ENCODE data around the gene CFL1. TPM values are rescaled to one million over a fixed set of nuclear protein-coding genes. Genes with fewer than 3 reads are reported as not detected.

Gene CFL1
- total and polyA plus RNA-seq, 10 of the 15 experiments (the other 5 are each of a cell fraction or from before 2014, with no cell fraction given), result 164 to 2,994 (median 1,500) TPM

GRCh38 chr11:65817835-65818680 is 39.9 kb downstream of the CFL1 start (continued):
- TF ChIP-seq NKRF (conservative IDR thresholded peaks at IDR 0.05), result peak; percentile 91
- TF ChIP-seq CREB1 (IDR thresholded peaks at IDR 0.05; ENCODE audit: low read depth), result peak; percentile 43; the same call in 1 of the 2 replicates
- peak; percentile 84; the same call in 1 of the 2 replicates for TF ChIP-seq ZNF592 (IDR thresholded peaks at IDR 0.05)
- TF ChIP-seq USF1 (IDR thresholded peaks at IDR 0.05; ENCODE audit: borderline replicate concordance, extremely low read length, insufficient read depth, low read depth, low read length), result peak; percentile 46
- TF ChIP-seq RAD51 (IDR thresholded peaks at IDR 0.05), result no peak
- no peak; the same call in 1 of the 2 replicates for TF ChIP-seq RB1 (IDR thresholded peaks at IDR 0.05; ENCODE audit: borderline replicate concordance)
- no peak for TF ChIP-seq E4F1 (IDR thresholded peaks at IDR 0.05; ENCODE audit: borderline replicate concordance, partially characterized antibody)
- no peak for TF ChIP-seq MTA2 (IDR thresholded peaks at IDR 0.05; ENCODE audit: low read depth)
- TF ChIP-seq ZSCAN29 (IDR thresholded peaks at IDR 0.05), result 0 out of 2 replicates have a peak, but pooled peaks have one; percentile 44
- TF ChIP-seq SMARCA5 (IDR thresholded peaks at IDR 0.05), result peak; percentile 98
- peak; percentile 25; the same call in 1 of the 2 replicates for TF ChIP-seq CREM (IDR thresholded peaks at IDR 0.05; ENCODE audit: low read depth)
- TF ChIP-seq NBN (IDR thresholded peaks at IDR 0.05), result 0 out of 2 replicates have a peak, but pooled peaks have one; percentile 12
- TF ChIP-seq ATF3 (IDR thresholded peaks at IDR 0.05; ENCODE audit: borderline replicate concordance, extremely low read depth, low read depth, low read length), result peak; percentile 47; the same call in 1 of the 2 replicates
- TF ChIP-seq MXI1 (IDR thresholded peaks at IDR 0.05; ENCODE audit: low read depth, low read length), result peak; percentile 26; the same call in 1 of the 2 replicates
- no peak for TF ChIP-seq SP1 (IDR thresholded peaks at IDR 0.05; ENCODE audit: low read depth, low read length)
- TF ChIP-seq NFYB (IDR thresholded peaks at IDR 0.05; ENCODE audit: insufficient read depth, low read depth, low read length), result no peak
- TF ChIP-seq CHD2 (IDR thresholded peaks at IDR 0.05; ENCODE audit: borderline replicate concordance, low read depth, low read length), result 0 out of 2 replicates have a peak, but pooled peaks have one; percentile 44

All from GM12878 (cell line).